Activated CD4-positive, alpha-beta memory T cell treated with anti-CD3 and anti-CD28 coated beads, Interleukin-2, amount 10 ng/mL, durations not matched to agents 7 days and 5 days (primary cell): ENCODE data around the gene FAM107B. TPM values are rescaled to one million over a fixed set of nuclear protein-coding genes. Genes with fewer than 3 reads are reported as not detected.

ENCODE experiments used
- CTCF ChIA-PET: fragments of 350-600 bp; sonication (Branson Sonifier 250); formaldehyde crosslinking; loops from one replicate; lab custom pipeline; 2021; ENCODE audit warnings: antibody characterized with exemption, inconsistent platforms; lab: Charles Lee
- POLR2A ChIA-PET: fragments of 350-600 bp; sonication (Branson Sonifier 250); formaldehyde crosslinking; loops from one replicate; lab custom pipeline; 2021; ENCODE audit warnings: antibody characterized with exemption; lab: Charles Lee
- DNase-seq: peaks from one replicate; pipeline ENCODE4 v3.0.0-alpha.2; 2020
- H3K27ac Mint-ChIP-seq: one replicate; pipeline ENCODE4 v1.8.0; 2021; ENCODE audit warnings: mild to moderate bottlenecking, mixed read lengths
- H3K27me3 Mint-ChIP-seq: one replicate; pipeline ENCODE4 v1.8.0; 2021; ENCODE audit warnings: mixed read lengths
- H3K36me3 Mint-ChIP-seq: one replicate; pipeline ENCODE4 v1.8.0; 2021; ENCODE audit warnings: low read depth, mixed read lengths
- H3K4me1 Mint-ChIP-seq: one replicate; pipeline ENCODE4 v1.8.0; 2021; ENCODE audit warnings: mixed read lengths
- H3K4me3 Mint-ChIP-seq: one replicate; pipeline ENCODE4 v1.8.0; 2021; ENCODE audit warnings: mild to moderate bottlenecking, mixed read lengths
- H3K9me3 Mint-ChIP-seq: one replicate; pipeline ENCODE4 v1.8.0; 2021; ENCODE audit warnings: mixed read lengths
- total RNA-seq, 2 experiments: library from RNA; stranded (reverse); gene quantifications; one replicate each; pipeline ENCODE4 v1.2.3, GENCODE V29; 2021

The FAM107B gene
- total RNA-seq, 2 experiments from 2014 or later = 229 to 235 TPM

GRCh38 chr10:14772399-14772798 is 2.3 kb downstream of the FAM107B start:
- Mint-ChIP-seq H3K27me3 (peaks cover 3% of the 10 kb centered on the region), H3K27ac (no peak overlapping the region), H3K4me1 (no peaks in the 10 kb centered on the region), H3K4me3 (no peak overlapping the region), H3K9me3 (no peaks in the 10 kb centered on the region), H3K36me3 (no peaks in the 10 kb centered on the region)
- POLR2A ChIA-PET = no interaction called here
- CTCF ChIA-PET = no interaction called here
- DNase-seq = no peak

- POLR2A ChIA-PET = no interaction called here
These were observed 3.8 kb downstream of the FAM107B start for GRCh38 chr10:14770927-14771326.

GRCh38 chr10:14761372-14761771 is 13.3 kb downstream of the FAM107B start:
- Mint-ChIP-seq H3K27me3 (peaks cover 4% of the 10 kb centered on the region), H3K27ac (no peak overlapping the region), H3K4me1 (peaks cover 6% of the 10 kb centered on the region), H3K4me3 (no peak overlapping the region), H3K9me3 (no peaks in the 10 kb centered on the region), H3K36me3 (no peaks in the 10 kb centered on the region)
- POLR2A ChIA-PET = no interaction called here
- DNase-seq = no peak
- CTCF ChIA-PET = no interaction called here

More at GRCh38 chr10:14770927-14771326, 3.8 kb downstream of the FAM107B start:
- H3K4me3 Mint-ChIP-seq = no peak overlapping the region
- H3K9me3 Mint-ChIP-seq = no peaks in the 10 kb centered on the region
- no peak overlapping the region for H3K27ac Mint-ChIP-seq
- no peaks in the 10 kb centered on the region for H3K4me1 Mint-ChIP-seq
- no peak for DNase-seq
- CTCF ChIA-PET = no interaction called here
- H3K27me3 Mint-ChIP-seq = peaks cover 3% of the 10 kb centered on the region
- H3K36me3 Mint-ChIP-seq = no peaks in the 10 kb centered on the region

DNA sequence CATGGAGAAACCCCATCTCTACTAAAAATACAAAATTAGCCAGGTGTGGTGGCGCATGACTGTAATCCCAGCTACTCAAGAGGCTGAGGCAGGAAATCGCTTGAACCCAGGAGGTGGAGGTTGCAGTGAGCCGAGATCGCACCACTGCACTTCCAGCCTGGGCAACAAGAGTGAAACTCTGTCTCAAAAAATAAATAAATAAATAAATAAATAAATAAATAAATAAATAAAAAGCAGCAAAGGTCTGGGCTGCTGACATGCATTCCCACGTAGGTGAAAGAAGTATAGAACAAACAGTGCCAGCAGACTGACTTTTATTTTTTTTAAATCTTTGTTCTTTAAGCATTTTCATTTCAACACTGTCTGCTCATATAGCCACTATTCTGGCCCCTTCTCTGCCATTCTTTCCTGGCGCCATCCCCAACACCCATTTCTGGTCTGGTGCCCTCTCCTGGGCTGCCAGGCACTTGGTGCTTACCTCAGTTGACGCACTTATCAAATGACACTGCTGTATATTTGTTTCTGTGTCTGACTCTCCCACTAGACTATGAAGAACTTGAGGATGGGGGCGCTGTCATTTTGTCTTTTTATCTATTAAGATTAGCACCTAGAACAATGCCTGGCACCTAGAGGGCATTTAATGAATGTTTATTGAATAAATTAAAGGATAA is 15.6 kb downstream of the FAM107B start:
- peaks cover 6% of the 10 kb centered on the region for H3K4me1 Mint-ChIP-seq
- no peaks in the 10 kb centered on the region for H3K27me3 Mint-ChIP-seq
- DNase-seq = no peak
- POLR2A ChIA-PET = no interaction called here
- H3K36me3 Mint-ChIP-seq = no peaks in the 10 kb centered on the region
- H3K27ac Mint-ChIP-seq = no peak overlapping the region
- H3K9me3 Mint-ChIP-seq = no peaks in the 10 kb centered on the region
- H3K4me3 Mint-ChIP-seq = no peak overlapping the region
- CTCF ChIA-PET = no interaction called here

GRCh38 chr10:14758451-14758850 is 16.2 kb downstream of the FAM107B start:
- H3K9me3 Mint-ChIP-seq = no peaks in the 10 kb centered on the region

GRCh38 chr10:14757986-14758385 is 16.7 kb downstream of the FAM107B start:
- no peaks in the 10 kb centered on the region for H3K36me3 Mint-ChIP-seq
- H3K4me3 Mint-ChIP-seq = no peak overlapping the region
- no peaks in the 10 kb centered on the region for H3K9me3 Mint-ChIP-seq
- ChIA-PET POLR2A (no interaction called here), CTCF (no interaction called here)
- DNase-seq = no peak
- peaks cover 6% of the 10 kb centered on the region for H3K4me1 Mint-ChIP-seq
- no peak overlapping the region for H3K27ac Mint-ChIP-seq
- H3K27me3 Mint-ChIP-seq = no peaks in the 10 kb centered on the region

More at GRCh38 chr10:14758451-14758850, 16.2 kb downstream of the FAM107B start:
- Mint-ChIP-seq H3K4me1 (peaks cover 6% of the 10 kb centered on the region), H3K27ac (no peak overlapping the region), H3K4me3 (no peak overlapping the region), H3K27me3 (no peaks in the 10 kb centered on the region), H3K36me3 (no peaks in the 10 kb centered on the region)
- DNase-seq = no peak
- ChIA-PET POLR2A (no interaction called here), CTCF (no interaction called here)

- no peaks in the 10 kb centered on the region for H3K36me3 Mint-ChIP-seq
- CTCF ChIA-PET = no interaction called here
- no peak overlapping the region for H3K4me3 Mint-ChIP-seq
- H3K4me1 Mint-ChIP-seq = peaks cover 6% of the 10 kb centered on the region
- H3K27me3 Mint-ChIP-seq = no peaks in the 10 kb centered on the region
- POLR2A ChIA-PET = no interaction called here
- DNase-seq = no peak
- no peak overlapping the region for H3K27ac Mint-ChIP-seq
- no peaks in the 10 kb centered on the region for H3K9me3 Mint-ChIP-seq
These were observed 17.3 kb downstream of the FAM107B start for GRCh38 chr10:14757394-14757793.

DNA sequence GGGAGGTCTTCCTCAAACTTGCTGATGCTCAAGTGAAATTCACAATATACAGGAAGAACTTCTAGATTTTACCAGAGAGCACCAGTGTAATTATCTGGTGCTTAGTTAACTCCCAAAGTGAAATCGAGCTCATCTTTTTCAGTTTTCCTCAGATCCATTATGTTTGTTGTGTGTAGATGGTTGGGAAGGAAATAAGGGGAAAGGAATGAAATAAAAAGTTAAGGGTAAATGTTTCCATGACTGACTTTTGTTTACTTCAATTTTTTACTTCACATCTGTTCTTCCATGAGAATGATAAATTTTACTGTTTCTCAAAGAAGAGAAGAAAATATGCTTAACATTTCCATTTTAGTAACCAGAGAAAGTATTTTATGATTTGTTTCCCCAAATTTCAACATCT is 21.3 kb downstream of the FAM107B start:
- Mint-ChIP-seq H3K9me3 (no peaks in the 10 kb centered on the region), H3K27ac (no peak overlapping the region), H3K4me3 (no peak overlapping the region), H3K36me3 (no peaks in the 10 kb centered on the region), H3K27me3 (no peaks in the 10 kb centered on the region), H3K4me1 (peaks cover 6% of the 10 kb centered on the region)
- ChIA-PET CTCF (no interaction called here), POLR2A (no interaction called here)
- no peak for DNase-seq

DNA sequence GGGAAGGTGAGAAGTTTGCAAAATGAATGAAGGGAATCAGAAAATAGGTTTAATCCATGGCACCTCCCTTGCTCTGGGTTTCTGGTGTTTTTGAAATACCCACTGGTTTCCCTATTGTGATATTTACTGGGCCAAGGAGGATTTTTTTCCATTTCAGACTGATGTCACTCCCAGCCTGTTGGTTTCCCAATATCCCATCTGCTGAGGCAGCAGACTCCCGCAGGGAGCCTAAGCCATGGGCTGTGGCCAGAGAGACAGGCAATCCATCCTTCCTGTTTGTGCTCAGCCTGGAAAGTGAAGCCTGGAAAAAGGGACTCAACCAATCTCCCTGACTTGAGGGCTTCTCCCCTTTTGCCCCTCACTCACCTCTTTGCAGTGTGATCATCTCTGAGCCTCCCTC is 22.8 kb downstream of the FAM107B start:
- no peak for DNase-seq
- POLR2A ChIA-PET = no interaction called here
- no peaks in the 10 kb centered on the region for H3K9me3 Mint-ChIP-seq
- H3K36me3 Mint-ChIP-seq = no peaks in the 10 kb centered on the region
- no peak overlapping the region for H3K4me3 Mint-ChIP-seq
- no peaks in the 10 kb centered on the region for H3K27me3 Mint-ChIP-seq
- H3K27ac Mint-ChIP-seq = no peak overlapping the region
- no peaks in the 10 kb centered on the region for H3K4me1 Mint-ChIP-seq
- CTCF ChIA-PET = no interaction called here

GRCh38 chr10:14751014-14751896 is 23.4 kb downstream of the FAM107B start:
- DNase-seq = no peak
- Mint-ChIP-seq H3K4me3 (no peak overlapping the region), H3K4me1 (no peaks in the 10 kb centered on the region), H3K27ac (no peak overlapping the region), H3K9me3 (no peaks in the 10 kb centered on the region), H3K36me3 (no peaks in the 10 kb centered on the region), H3K27me3 (no peaks in the 10 kb centered on the region)
- ChIA-PET CTCF (interaction anchor here (0.6 kb wide), 1 partner anchor 214 kb away, joined by 3 read pairs; no protein-coding TSS in a partner anchor), POLR2A (no interaction called here)

- Mint-ChIP-seq H3K4me3 (no peak overlapping the region), H3K27ac (no peak overlapping the region), H3K27me3 (peaks cover 2% of the 10 kb centered on the region), H3K4me1 (no peaks in the 10 kb centered on the region), H3K9me3 (no peaks in the 10 kb centered on the region), H3K36me3 (no peaks in the 10 kb centered on the region)
- POLR2A ChIA-PET = no interaction called here
- no peak for DNase-seq
- CTCF ChIA-PET = no interaction called here
These were observed 25.5 kb downstream of the FAM107B start for GRCh38 chr10:14749070-14749809.

- Mint-ChIP-seq H3K4me3 (no peak overlapping the region), H3K36me3 (no peaks in the 10 kb centered on the region), H3K4me1 (no peaks in the 10 kb centered on the region), H3K27me3 (peaks cover 2% of the 10 kb centered on the region), H3K27ac (no peak overlapping the region), H3K9me3 (no peaks in the 10 kb centered on the region)
- CTCF ChIA-PET = no interaction called here
- no peak for DNase-seq
- POLR2A ChIA-PET = no interaction called here
These were observed 26.3 kb downstream of the FAM107B start for GRCh38 chr10:14748441-14748840.

- Mint-ChIP-seq H3K36me3 (no peaks in the 10 kb centered on the region), H3K27me3 (peaks cover 2% of the 10 kb centered on the region), H3K4me1 (peaks cover 5% of the 10 kb centered on the region), H3K9me3 (no peaks in the 10 kb centered on the region), H3K27ac (no peak overlapping the region), H3K4me3 (no peak overlapping the region)
- no peak for DNase-seq
- ChIA-PET CTCF (no interaction called here), POLR2A (no interaction called here)
These were observed 31.9 kb downstream of the FAM107B start for GRCh38 chr10:14742815-14743214.
